ENCODE measurements around the gene GMDS.

The GMDS gene

GRCh38 chr6:1576711-1577110, 668.7 kb downstream of the GMDS start:
- in situ Hi-C loops (cut with MboI; ENCODE audit: low sequenced_read_pairs, unreplicated experiment): loop anchor here (25.0 kb wide), 1 partner anchor 1061 kb away; no protein-coding TSS in a partner anchor
- no peak for TF ChIP-seq CTCF (IDR thresholded peaks at IDR 0.05; ENCODE audit: borderline replicate concordance, control extremely low read depth, extremely low read depth, insufficient read depth, missing control alignments)
- no peak for DNase-seq (ENCODE audit: low spot score)

- in situ Hi-C loops (cut with MboI; ENCODE audit: low sequenced_read_pairs, unreplicated experiment): loop anchor here (25.0 kb wide), 1 partner anchor 1061 kb away; no protein-coding TSS in a partner anchor
- no peak for TF ChIP-seq CTCF (IDR thresholded peaks at IDR 0.05; ENCODE audit: borderline replicate concordance, control extremely low read depth, extremely low read depth, insufficient read depth, missing control alignments)
- DNase-seq (ENCODE audit: low spot score): no peak
Observed at GRCh38 chr6:1576166-1576565, 669.2 kb downstream of the GMDS start.

- no peak for TF ChIP-seq CTCF (IDR thresholded peaks at IDR 0.05; ENCODE audit: borderline replicate concordance, control extremely low read depth, extremely low read depth, insufficient read depth, missing control alignments)
- DNase-seq (ENCODE audit: low spot score): no peak
- in situ Hi-C loops (cut with MboI; ENCODE audit: low sequenced_read_pairs, unreplicated experiment): loop anchor here (25.0 kb wide), 1 partner anchor 1062 kb away; no protein-coding TSS in a partner anchor
Observed at GRCh38 chr6:1575210-1576041, 670.0 kb downstream of the GMDS start.

GRCh38 chr6:1574890-1575209, 670.6 kb downstream of the GMDS start:
- in situ Hi-C loops (cut with MboI; ENCODE audit: low sequenced_read_pairs, unreplicated experiment): loop anchor here (25.0 kb wide), 1 partner anchor 1062 kb away; no protein-coding TSS in a partner anchor
- no peak for TF ChIP-seq CTCF (IDR thresholded peaks at IDR 0.05; ENCODE audit: borderline replicate concordance, control extremely low read depth, extremely low read depth, insufficient read depth, missing control alignments)

GRCh38 chr6:1574083-1574761, 671.2 kb downstream of the GMDS start:
- TF ChIP-seq CTCF (IDR thresholded peaks at IDR 0.05; ENCODE audit: borderline replicate concordance, control extremely low read depth, extremely low read depth, insufficient read depth, missing control alignments): no peak
- no peak for DNase-seq (ENCODE audit: low spot score)
- in situ Hi-C loops (cut with MboI; ENCODE audit: low sequenced_read_pairs, unreplicated experiment): no loop called here

More at GRCh38 chr6:1574890-1575209, 670.6 kb downstream of the GMDS start:
- no peak for DNase-seq (ENCODE audit: low spot score)

Measured in GM13976 (cell line).